Activated gamma-delta T cell (primary cell): Measurements from ENCODE around the gene OTUD1.

Experiments
- DNase-seq: peaks from one replicate; lab custom pipeline; 2025; lab: John Stamatoyannopoulos, UW

OTUD1 gene

DNA sequence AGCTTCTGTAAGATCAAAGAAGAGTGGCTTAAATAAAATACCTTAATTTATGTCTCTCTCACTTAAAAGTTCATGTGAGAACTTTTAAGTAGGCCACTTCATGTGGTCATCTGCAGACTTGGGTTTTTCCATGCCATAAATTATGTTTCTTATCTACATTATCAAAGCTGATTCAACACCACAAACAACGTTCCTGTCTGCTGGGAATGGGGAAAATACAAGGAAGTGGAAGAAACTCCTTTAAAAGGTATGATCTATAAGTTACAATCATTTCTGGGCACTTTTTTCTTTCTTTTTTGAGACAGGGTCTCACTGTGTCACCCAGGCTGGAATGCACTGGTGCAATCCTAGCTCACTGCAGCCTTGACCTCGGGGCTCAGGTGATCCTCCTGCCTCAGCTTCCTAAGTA is 16.9 kb upstream of the OTUD1 start:
- DNase-seq = no peak

- DNase-seq = no peak
Observed at GRCh38 chr10:23432166-23432565, 6.7 kb upstream of the OTUD1 start.

GRCh38 chr10:23432639-23433038 is 6.2 kb upstream of the OTUD1 start:
- no peak for DNase-seq

DNA sequence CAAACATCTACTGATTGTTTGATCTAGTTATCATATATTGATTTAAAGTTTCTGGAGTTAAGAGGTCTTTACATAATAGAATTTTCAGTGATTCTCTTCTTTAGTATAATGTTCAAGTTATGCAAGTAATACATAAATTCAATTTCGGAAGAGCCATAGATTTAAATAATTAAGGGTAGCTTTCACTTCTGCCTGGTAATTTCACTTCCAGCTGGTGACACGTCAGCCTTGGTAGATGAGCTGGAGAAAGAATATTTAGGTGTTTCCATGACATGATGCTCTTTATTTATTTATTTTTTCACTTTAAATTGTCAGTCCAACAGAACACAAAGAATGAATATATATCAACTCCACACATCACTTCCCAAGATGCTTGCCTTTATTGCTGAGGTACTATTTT is 5.2 kb upstream of the OTUD1 start:
- no peak for DNase-seq

GRCh38 chr10:23435378-23435777 is 3.5 kb upstream of the OTUD1 start:
- no peak for DNase-seq

DNA sequence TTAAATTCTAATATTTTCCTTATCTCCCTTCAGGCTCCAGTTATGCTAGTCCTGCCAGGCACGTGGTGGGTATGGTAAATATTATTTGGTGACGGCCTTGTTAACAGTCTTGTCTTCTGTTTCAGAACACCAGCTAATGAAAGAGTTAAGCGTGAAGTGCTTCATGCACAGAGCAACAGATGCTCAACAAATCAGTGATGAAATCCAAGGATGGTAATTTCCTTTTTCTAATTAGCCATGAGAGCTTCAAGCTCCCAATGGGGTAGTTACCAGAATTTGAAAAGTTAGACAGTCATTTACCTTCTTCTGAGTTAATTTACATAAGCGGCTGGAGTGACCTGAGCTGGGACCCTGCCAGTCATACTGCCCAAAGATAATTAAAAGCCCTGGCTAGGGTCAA is 1.9 kb upstream of the OTUD1 start:
- DNase-seq = no peak

DNA sequence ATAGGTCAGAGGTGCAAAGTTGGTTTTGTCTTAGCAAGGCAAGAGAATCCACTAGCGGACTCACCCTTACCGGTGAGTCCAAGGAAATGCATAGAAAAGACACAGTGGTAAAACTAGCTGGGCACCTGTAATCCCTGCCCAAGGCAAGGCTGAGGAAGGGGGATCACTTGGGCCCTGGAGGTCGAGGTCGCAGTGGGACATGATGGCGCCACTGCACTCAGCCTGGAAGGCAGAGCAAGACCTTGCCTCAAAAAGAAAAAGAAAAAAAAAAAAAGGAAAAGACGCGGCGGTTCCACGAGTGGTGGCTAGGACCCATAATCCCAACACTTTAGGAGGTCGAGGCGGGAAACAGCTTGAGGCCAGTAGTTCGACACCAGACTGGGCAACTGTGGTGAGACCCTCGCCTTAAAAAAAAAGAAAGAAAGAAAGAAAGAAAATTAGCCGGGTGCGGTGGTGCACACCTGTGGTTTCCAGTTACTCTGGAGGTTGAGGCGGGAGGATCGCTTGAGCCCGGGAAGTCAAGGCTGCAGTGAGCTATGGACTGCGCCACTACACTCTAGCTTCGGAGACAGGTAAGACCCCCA is 820 bp upstream of the OTUD1 start:
- DNase-seq = no peak

DNA sequence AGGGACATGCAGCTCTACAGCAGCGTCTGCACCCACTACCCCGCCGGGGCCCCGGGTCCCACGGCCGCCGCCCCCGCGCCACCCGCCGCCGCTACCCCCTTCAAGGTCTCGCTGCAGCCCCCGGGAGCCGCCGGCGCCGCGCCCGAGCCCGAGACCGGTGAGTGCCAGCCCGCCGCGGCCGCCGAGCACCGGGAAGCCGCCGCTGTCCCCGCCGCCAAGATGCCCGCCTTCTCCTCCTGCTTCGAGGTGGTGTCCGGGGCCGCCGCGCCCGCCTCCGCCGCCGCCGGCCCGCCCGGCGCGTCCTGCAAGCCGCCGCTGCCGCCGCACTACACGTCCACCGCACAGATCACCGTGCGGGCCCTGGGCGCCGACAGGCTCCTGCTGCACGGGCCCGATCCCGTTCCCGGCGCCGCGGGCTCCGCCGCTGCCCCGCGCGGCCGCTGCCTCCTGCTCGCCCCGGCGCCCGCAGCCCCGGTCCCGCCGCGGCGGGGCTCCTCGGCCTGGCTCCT is 631 bp downstream of the OTUD1 start:
- no peak for DNase-seq

DNA sequence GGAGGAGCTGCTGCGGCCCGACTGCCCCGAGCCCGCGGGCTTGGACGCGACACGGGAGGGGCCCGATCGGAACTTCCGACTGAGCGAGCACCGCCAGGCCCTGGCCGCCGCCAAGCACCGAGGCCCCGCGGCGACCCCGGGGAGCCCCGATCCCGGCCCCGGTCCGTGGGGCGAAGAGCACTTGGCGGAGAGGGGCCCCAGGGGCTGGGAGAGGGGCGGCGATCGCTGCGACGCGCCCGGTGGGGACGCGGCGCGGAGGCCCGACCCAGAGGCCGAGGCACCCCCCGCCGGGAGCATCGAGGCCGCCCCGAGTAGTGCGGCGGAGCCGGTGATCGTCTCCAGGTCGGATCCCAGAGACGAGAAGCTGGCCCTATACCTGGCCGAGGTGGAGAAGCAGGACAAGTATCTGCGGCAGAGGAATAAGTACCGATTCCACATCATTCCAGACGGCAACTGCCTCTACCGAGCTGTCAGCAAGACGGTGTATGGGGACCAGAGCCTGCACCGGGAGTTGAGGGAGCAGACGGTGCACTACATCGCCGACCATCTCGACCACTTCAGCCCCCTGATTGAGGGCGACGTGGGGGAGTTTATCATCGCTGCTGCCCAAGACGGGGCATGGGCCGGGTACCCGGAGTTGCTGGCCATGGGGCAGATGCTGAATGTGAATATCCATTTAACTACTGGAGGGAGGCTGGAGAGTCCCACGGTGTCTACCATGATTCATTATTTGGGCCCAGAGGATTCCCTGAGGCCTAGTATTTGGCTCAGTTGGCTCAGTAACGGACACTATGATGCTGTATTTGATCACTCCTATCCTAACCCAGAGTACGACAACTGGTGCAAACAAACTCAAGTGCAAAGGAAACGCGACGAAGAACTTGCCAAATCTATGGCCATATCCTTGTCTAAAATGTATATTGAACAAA is 1.4 kb downstream of the OTUD1 start:
- peak; percentile 20 for DNase-seq

DNA sequence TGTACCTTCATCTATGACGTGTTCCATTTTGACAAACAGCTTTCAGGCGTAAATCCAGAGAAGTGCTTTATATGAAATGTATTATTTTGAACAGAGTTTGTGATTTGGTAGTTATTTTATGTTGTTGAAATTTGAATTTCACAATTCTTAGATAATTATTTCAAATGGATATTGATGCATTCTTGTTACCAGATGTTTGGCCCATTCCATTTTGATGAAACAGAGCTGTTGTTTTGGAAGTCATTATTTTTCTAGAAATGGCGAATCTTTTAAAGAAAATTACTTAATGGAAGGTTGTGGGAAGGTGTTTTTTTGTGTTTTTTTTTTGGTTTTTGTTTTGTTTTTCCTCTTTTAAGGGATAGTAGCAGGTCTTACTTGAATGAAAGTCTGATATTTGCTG is 2.4 kb downstream of the OTUD1 start:
- no peak for DNase-seq

GRCh38 chr10:23442936-23443335 is 4.1 kb downstream of the OTUD1 start:
- DNase-seq = no peak

GRCh38 chr10:23445591-23445990 is 6.7 kb downstream of the OTUD1 start:
- no peak for DNase-seq

- no peak for DNase-seq
Observed at GRCh38 chr10:23448323-23448722, 9.4 kb downstream of the OTUD1 start.

GRCh38 chr10:23448802-23449570 is 10.1 kb downstream of the OTUD1 start:
- no peak for DNase-seq

DNA sequence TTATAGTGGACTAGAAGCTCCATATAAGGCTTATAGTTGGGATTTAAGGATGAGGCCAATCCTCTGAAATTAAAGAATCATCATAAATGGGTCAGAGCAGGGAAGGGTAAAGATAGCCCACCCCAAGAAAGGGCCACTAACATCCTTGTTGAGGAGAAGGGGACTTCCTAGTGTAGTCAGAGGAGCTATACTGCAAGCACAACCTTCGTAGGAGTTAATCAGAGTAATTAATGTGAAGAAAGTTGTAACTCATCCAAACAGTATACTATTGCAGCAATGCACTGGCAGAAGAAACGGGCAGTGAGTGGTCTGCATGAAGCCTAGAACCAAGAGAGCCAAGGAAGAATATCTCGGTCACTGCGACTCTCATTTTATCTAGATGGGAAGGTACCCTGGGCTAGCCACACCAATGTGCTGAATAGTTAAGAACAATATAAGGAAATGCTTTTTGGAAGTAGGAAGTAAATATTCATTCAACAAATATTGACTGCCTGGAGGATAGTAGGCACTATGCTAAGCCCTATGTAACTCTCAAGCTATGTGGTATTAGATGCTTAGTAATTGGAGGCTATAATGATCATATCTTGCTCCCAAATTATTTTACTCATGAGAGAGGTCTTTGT is 13.3 kb downstream of the OTUD1 start:
- DNase-seq = no peak

- no peak for DNase-seq
Observed at GRCh38 chr10:23453465-23453864, 14.6 kb downstream of the OTUD1 start.

- no peak for DNase-seq
Observed at GRCh38 chr10:23457632-23458417, 18.9 kb downstream of the OTUD1 start.

GRCh38 chr10:23459308-23459939 is 20.5 kb downstream of the OTUD1 start:
- no peak for DNase-seq

- no peak for DNase-seq
Observed at GRCh38 chr10:23461557-23461956, 22.7 kb downstream of the OTUD1 start.

DNA sequence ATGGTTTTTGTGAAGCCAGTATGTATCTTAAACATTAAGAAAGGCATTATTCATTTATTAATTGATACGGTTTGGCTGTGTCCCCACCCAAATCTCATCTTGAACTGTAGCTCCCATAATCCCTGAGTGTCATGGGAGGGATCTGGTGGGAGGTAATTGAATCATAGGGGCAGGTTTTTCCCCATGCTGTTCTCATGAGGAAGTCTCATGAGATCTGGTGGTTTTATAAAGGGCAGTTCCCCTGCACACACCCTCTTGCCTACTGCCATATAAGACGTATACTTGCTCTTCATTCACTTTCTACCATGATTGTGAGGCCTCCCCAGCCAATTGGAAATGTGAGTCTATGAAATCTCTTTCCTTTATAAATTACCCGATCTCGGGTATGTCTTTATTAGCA is 28.1 kb downstream of the OTUD1 start:
- DNase-seq = no peak

DNA sequence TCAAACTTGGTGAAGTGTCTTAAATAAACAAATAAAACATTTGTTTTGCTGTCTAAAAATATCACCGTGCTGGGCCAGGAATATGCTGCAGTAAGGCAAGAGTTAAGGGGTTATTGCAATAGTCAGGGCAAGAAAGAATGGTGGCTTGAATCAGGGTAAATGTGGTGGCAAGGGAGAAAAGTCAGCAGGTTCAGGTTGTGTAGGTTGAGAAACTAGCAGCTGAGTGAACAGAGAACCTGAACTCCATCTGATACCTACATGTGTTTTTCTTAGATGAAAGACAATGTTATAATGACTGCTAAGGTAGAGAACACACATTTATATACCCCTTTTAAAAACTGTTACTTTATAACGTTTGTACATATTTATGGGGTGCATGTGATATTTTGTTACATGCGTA is 28.7 kb downstream of the OTUD1 start:
- DNase-seq = no peak
